SK-N-MC (cell line): ENCODE results near the gene GLCE.

Source experiments
- EZH2 ChIP-seq: fragments of 200-600 bp; sonication (generic); IDR thresholded peaks from one replicate; pipeline ENCODE4 v1.6.1; 2017; ENCODE audit warnings: antibody characterized with exemption
- POLR2AphosphoS5 ChIP-seq: IDR thresholded peaks from 2 replicates; pipeline ENCODE4 v1.6.1; 2012; ENCODE audit warnings: mild to moderate bottlenecking, low read depth, low read length, borderline replicate concordance

- TF ChIP-seq EZH2, result no peak
- no peak for TF ChIP-seq POLR2AphosphoS5
Observed at GRCh38 chr15:69128667-69129311, 31.6 kb upstream of the GLCE start.
